Sigmoid colon (tissue), 7 donors: ENCODE data around the gene HRH2. TPM values are rescaled to one million over a fixed set of nuclear protein-coding genes. Genes with fewer than 3 reads are reported as not detected.

Source experiments
- DNase-seq: peaks from one replicate; pipeline ENCODE4 v3.0.0-alpha.2; 2019
- H3K27ac ChIP-seq, 4 donors: fragments of 200-600 bp; sonication (generic); one replicate each; pipeline ENCODE4 v1.5.1; 2016 to 2019; ENCODE audit warnings: mild to moderate bottlenecking in 1 of 4
- H3K27me3 ChIP-seq, 3 donors: fragments of 200-600 bp; sonication (generic); one replicate each; pipeline ENCODE4 v1.5.1; 2019; ENCODE audit warnings: mild to moderate bottlenecking in 1 of 3
- H3K36me3 ChIP-seq, 4 donors: fragments of 200-600 bp; sonication (generic); one replicate each; pipeline ENCODE4 v1.5.1; 2016 to 2019
- H3K4me1 ChIP-seq, 4 donors: fragments of 200-600 bp; sonication (generic); one replicate each; pipeline ENCODE4 v1.5.1; 2017 to 2019
- H3K4me3 ChIP-seq, 4 donors: fragments of 200-600 bp; sonication (generic); one replicate each; pipeline ENCODE4 v1.5.1; 2017 to 2019; ENCODE audit warnings: mild to moderate bottlenecking in 2 of 4, moderate library complexity in 1 of 4
- H3K9me3 ChIP-seq, 4 donors: fragments of 200-600 bp in 3 of 4; sonication (generic) in 3 of 4; one replicate each; pipeline versions ENCODE4 v1.5.1 to v1.6.1; 2013 to 2019
- EP300 ChIP-seq, 4 donors: sonication (generic); formaldehyde crosslinking; IDR thresholded peaks; one replicate each; pipeline ENCODE4 v1.6.1; 2017; ENCODE audit warnings: antibody characterized with exemption in 4 of 4
- POLR2A ChIP-seq, 2 donors: fragments of 450-650 bp; IDR thresholded peaks; one replicate each; pipeline ENCODE4 v1.6.1; 2016; ENCODE audit warnings: antibody characterized with exemption in 2 of 2, mild to moderate bottlenecking in 2 of 2, moderate library complexity in 2 of 2
- POLR2AphosphoS5 ChIP-seq, 4 donors: sonication (generic); formaldehyde crosslinking; IDR thresholded peaks; one replicate each; pipeline ENCODE4 v1.6.1; 2017; ENCODE audit warnings: antibody characterized with exemption in 4 of 4
- WGBS, 2 donors: extraction: QIAGEN DNeasy Blood & Tissue Kit; methylation state at CpG; one replicate each; pipeline ENCODE4 v1.1.7; 2013; 5-methylcytosine and 5-hydroxymethylcytosine counted together
- intact Hi-C: fragments of 100-400 bp; cut with DNase I; formaldehyde crosslinking; loops from one replicate; pipeline ENCODE4 v1.15.1; 2023
- polyA plus RNA-seq, 3 donors: library from polyadenylated mRNA; stranded (reverse); fragments of 200-250 nt; gene quantifications; one replicate each; pipeline ENCODE4 v1.2.3, GENCODE V29; 2013
- total RNA-seq, 4 donors: library from RNA; depleted of rRNA; stranded (reverse); fragments of >200 nt; gene quantifications; one replicate each; pipeline ENCODE4 v1.1.0, GENCODE V29; 2016
- TF ChIP-seq, protein P1 (sequence below), 4 experiments: fragments of 450-650 bp in 3 of 4; fragments of 200-600 bp in 1 of 4; IDR thresholded peaks; one replicate each; pipeline ENCODE4 v1.5.1; 2016 to 2019; ENCODE audit warnings: antibody characterized with exemption in 4 of 4, mild to moderate bottlenecking in 3 of 4, moderate library complexity in 2 of 4
- donor health status: healthy with polysubstance abuse.
- donor health status: Bipolar disorder and iron deficiency.
- donor health status: healthy.

Gene HRH2
- total and polyA plus RNA-seq, 7 donors: under 0.01 to 3.8 (median 1.5) TPM

DNA sequence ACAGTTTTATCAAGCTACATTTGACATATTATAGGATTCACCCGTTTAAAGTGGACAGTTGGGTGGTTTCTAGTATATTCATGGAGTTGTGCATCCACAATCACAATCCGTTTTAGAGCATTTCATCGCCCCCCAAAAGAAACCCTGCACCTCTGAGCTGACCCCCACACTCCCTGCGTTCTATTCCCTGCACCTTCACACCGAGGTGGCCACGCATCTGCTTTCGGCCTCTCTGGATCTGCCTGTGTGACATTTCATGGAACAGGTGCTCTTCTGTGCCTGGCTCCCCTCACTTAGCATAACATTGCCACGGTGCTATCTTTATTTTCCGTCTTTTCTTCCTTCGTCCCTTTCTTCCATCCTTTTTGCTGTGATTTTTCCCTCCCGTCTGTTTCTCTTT, 32.7 kb downstream of the HRH2 start:
- intact Hi-C loops: no loop called here
- H3K9me3 ChIP-seq: no peaks in the 10 kb centered on the region
- H3K4me3 ChIP-seq: no peak overlapping the region
- peaks cover 0 to 10% (median 0%) of the 10 kb centered on the region in 4 donors for H3K4me1 ChIP-seq
- H3K36me3 ChIP-seq: no peaks in the 10 kb centered on the region
- DNase-seq: peak; percentile 25
- 82 to 86% methylated on average over 11 of the region's 11 CpGs for WGBS, 2 donors
- TF ChIP-seq, protein P1, sequence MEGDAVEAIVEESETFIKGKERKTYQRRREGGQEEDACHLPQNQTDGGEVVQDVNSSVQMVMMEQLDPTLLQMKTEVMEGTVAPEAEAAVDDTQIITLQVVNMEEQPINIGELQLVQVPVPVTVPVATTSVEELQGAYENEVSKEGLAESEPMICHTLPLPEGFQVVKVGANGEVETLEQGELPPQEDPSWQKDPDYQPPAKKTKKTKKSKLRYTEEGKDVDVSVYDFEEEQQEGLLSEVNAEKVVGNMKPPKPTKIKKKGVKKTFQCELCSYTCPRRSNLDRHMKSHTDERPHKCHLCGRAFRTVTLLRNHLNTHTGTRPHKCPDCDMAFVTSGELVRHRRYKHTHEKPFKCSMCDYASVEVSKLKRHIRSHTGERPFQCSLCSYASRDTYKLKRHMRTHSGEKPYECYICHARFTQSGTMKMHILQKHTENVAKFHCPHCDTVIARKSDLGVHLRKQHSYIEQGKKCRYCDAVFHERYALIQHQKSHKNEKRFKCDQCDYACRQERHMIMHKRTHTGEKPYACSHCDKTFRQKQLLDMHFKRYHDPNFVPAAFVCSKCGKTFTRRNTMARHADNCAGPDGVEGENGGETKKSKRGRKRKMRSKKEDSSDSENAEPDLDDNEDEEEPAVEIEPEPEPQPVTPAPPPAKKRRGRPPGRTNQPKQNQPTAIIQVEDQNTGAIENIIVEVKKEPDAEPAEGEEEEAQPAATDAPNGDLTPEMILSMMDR (IDR thresholded peaks at IDR 0.05): no peak
- TF ChIP-seq POLR2A (IDR thresholded peaks at IDR 0.05): no peak
- TF ChIP-seq POLR2AphosphoS5 (IDR thresholded peaks at IDR 0.05): no peak
- TF ChIP-seq EP300 (IDR thresholded peaks at IDR 0.05): no peak
- H3K27me3 ChIP-seq: no peaks in the 10 kb centered on the region
- no peak overlapping the region for H3K27ac ChIP-seq

DNA sequence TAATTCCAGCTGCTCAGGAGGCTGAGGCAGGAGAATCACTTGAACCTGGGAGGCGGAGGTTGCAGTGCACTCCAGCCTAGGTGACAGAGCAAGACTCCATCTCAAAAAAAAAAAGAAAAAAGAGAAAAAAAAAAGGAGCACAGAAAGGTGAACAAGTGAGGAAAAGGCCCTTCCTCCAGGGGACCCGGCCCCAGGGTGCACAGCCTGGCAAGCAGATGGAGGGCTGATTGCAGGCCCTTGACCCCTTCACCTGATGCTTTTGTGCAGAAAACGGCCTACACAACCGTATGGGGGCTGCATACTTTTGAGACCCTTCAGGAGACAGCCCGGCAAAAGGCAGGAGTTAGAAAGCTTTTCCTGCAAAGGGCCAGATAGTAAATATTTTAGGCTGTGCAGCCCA, 33.9 kb downstream of the HRH2 start:
- 61 to 83% methylated on average over 5 of the region's 5 CpGs for WGBS, 2 donors
- DNase-seq: peak; percentile 35
- H3K9me3 ChIP-seq: no peaks in the 10 kb centered on the region
- no peaks in the 10 kb centered on the region for H3K27me3 ChIP-seq
- no peak overlapping the region for H3K4me3 ChIP-seq
- intact Hi-C loops: no loop called here
- no peak overlapping the region for H3K27ac ChIP-seq
- no peak for TF ChIP-seq EP300 (IDR thresholded peaks at IDR 0.05)
- TF ChIP-seq, protein P1 (IDR thresholded peaks at IDR 0.05): no peak
- no peak for TF ChIP-seq POLR2A (IDR thresholded peaks at IDR 0.05)
- no peak for TF ChIP-seq POLR2AphosphoS5 (IDR thresholded peaks at IDR 0.05)
- H3K4me1 ChIP-seq: peaks cover 0 to 10% (median 0%) of the 10 kb centered on the region in 4 donors
- H3K36me3 ChIP-seq: no peaks in the 10 kb centered on the region

DNA sequence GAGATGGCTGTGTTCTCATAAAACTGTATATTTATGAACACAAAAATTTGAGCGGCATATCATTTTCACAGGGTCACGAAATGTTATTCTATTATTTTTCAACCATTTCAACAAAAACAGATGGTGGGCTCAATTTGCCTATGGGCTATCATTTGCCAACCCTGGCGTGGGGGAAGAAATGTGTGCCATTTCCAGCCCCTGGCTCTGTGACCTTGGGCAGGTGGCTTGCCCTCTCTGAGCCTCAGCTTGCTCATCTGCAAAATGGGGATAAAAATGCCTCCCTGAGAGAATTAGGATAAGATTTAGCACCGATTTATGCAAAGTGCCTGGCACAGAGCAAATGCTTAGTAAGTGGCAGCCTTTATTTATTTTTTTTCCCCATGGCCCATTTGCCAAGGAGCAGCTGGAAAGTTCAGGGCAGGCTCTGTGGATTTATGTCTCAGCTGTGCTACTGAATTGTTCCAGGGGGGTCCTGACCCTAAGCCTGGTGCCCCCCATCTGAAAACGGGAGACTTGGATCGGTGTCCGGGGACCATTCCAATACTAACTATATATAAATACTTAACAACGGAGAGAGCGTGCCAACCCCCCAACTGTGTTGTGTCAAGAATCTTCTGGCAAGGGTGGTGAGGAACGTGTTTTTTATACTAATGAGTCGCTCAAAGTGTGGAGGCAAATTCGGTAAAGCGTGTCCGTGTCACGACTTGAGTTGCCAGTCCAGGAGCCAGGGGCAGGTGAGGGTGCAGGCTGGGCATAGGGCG, 34.5 kb downstream of the HRH2 start:
- DNase-seq: peak; percentile 32
- WGBS, 2 donors: 84 to 85% methylated on average over 16 of the region's 16 CpGs
- Histone ChIP-seq H3K9me3 (no peaks in the 10 kb centered on the region), H3K4me3 (no peak overlapping the region), H3K4me1 (peaks cover 0 to 10% (median 0%) of the 10 kb centered on the region in 4 donors), H3K27me3 (no peaks in the 10 kb centered on the region), H3K36me3 (no peaks in the 10 kb centered on the region), H3K27ac (peak overlapping the region in 2 of 4 donors; percentile 12 to 18)
- intact Hi-C loops: no loop called here
- TF ChIP-seq, protein P1 (IDR thresholded peaks at IDR 0.05): no peak
- TF ChIP-seq POLR2AphosphoS5 (IDR thresholded peaks at IDR 0.05) (no peak), EP300 (IDR thresholded peaks at IDR 0.05) (no peak), POLR2A (IDR thresholded peaks at IDR 0.05) (no peak)

DNA sequence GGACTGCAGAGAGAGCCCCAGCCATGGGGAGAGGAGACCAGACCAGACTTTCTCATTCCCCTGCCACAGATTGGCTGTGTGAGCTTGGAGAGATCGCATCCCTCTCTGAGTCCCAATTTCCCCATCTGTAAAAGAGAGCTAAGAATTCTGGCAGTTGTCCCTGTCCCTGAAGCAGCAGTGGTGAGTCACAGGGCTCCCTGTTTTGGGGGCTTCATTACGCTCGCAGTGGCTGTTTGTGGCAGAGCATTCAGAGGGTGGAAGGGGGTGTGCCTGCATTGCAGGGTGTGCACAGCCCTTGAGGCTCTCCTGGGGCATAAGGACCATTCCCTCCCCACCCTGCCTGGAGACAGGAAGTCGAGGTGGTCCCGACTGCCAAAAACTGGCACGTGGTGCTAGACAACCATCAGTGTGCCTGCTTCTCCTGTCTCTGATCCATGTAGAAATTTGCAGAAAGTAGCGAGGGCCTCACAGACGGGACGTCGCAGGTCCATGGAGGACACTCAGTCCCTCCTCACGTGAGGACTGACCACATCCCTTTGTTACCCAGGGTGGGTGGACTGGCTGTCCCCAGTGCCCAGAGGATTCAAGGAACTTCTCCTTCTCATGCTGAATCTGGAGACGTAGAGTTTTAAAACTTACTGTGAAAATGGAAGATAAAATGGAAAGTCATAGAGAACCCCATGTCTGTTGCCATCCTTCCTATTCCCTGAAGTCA, 35.3 kb downstream of the HRH2 start:
- TF ChIP-seq POLR2AphosphoS5 (IDR thresholded peaks at IDR 0.05) (no peak), EP300 (IDR thresholded peaks at IDR 0.05) (no peak), POLR2A (IDR thresholded peaks at IDR 0.05) (no peak)
- TF ChIP-seq, protein P1 (IDR thresholded peaks at IDR 0.05): no peak
- DNase-seq: peak; percentile 64
- Histone ChIP-seq H3K27ac (peak overlapping the region in 2 of 4 donors; percentile 12 to 18), H3K36me3 (no peaks in the 10 kb centered on the region), H3K4me1 (peaks cover 0 to 10% (median 0%) of the 10 kb centered on the region in 4 donors), H3K4me3 (no peak overlapping the region), H3K27me3 (no peaks in the 10 kb centered on the region), H3K9me3 (no peaks in the 10 kb centered on the region)
- intact Hi-C loops: no loop called here
- 68 to 78% methylated on average over 12 of the region's 12 CpGs for WGBS, 2 donors
